ENCODE measurements around the gene XKR3. TPM values are rescaled to one million over a fixed set of nuclear protein-coding genes. Genes with fewer than 3 reads are reported as not detected.
"Not testable (repeated sequence)": the region's sequence is repeated elsewhere in the genome, so short reads cannot be mapped to it uniquely, and the experiment has no call there.

XKR3 gene
- not detected for total RNA-seq
- under 1 TPM in 1 of 8 donors, not detected in 7; 0.12 TPM for polyA plus RNA-seq (ENCODE audit: insufficient read depth in 1 of 8, insufficient read length in 8 of 8, low replicate concordance in 1 of 8)
- long read RNA-seq, donor 1: 0 reads
- long read RNA-seq, donor 2: 0 reads
- long read RNA-seq, donor 3: 0 reads
- long read RNA-seq, donor 4: 0 reads
- long read RNA-seq, donor 5: 0 reads
- long read RNA-seq, donor 6: 0 reads
- long read RNA-seq, donor 7: 0 reads
- long read RNA-seq, donor 8: 0 reads
- long read RNA-seq, donor 9: 0 reads
- long read RNA-seq, donor 10: 0 reads
- long read RNA-seq, donor 11: 0 reads

GRCh38 chr22:16824716-16825687, at the start of gene XKR3:
Gene XKR3 (minus strand): TSS chr22:16825411. CDS start chr22:16808073, 17,338 bp downstream.
- no peaks in the 10 kb centered on the region for H3K36me3 ChIP-seq (ENCODE audit: control insufficient read depth, insufficient read depth, low read length)
- DNase-seq: peak; percentile 18
- H3K27ac ChIP-seq (ENCODE audit: low read length): no peak within 1 kb of the TSS
- H3K4me3 ChIP-seq (ENCODE audit: low read length): no peak within 1 kb of the TSS
- WGBS (ENCODE audit: insufficient coverage): 52% methylated on average over 4 of the region's 9 CpGs
- H3K27me3 ChIP-seq (ENCODE audit: control insufficient read depth, insufficient read depth, low read length): no peaks in the 10 kb centered on the region
- no peaks in the 10 kb centered on the region for H3K9me3 ChIP-seq (replicated peaks; ENCODE audit: control insufficient read depth, low read depth, low read length)
- no peaks in the 10 kb centered on the region for H3K4me1 ChIP-seq (ENCODE audit: control insufficient read depth, insufficient read depth, low read length)

- not testable (repeated sequence) for H3K4me1 ChIP-seq (ENCODE audit: control insufficient read depth, insufficient read depth, low read length); H3K27me3 ChIP-seq (ENCODE audit: control insufficient read depth, insufficient read depth, low read length); H3K9me3 ChIP-seq (replicated peaks; ENCODE audit: control insufficient read depth, low read depth, low read length); H3K36me3 ChIP-seq (ENCODE audit: control insufficient read depth, insufficient read depth, low read length); H3K4me3 ChIP-seq (ENCODE audit: low read length); DNase-seq; H3K27ac ChIP-seq (ENCODE audit: low read length)
- 100% methylated on average over 2 of the region's 6 CpGs for WGBS (ENCODE audit: insufficient coverage)
Observed at GRCh38 chr22:16869640-16870039, 44.4 kb upstream of the XKR3 start.

GRCh38 chr22:16866167-16866566, 41.0 kb upstream of the XKR3 start:
- H3K27me3 ChIP-seq (ENCODE audit: control insufficient read depth, insufficient read depth, low read length): no peaks in the 10 kb centered on the region
- DNase-seq: no peak
- H3K27ac ChIP-seq (ENCODE audit: low read length): no peak overlapping the region
- no peak overlapping the region for H3K4me3 ChIP-seq (ENCODE audit: low read length)
- WGBS (ENCODE audit: insufficient coverage): 67% methylated on average over 3 of the region's 3 CpGs
- H3K36me3 ChIP-seq (ENCODE audit: control insufficient read depth, insufficient read depth, low read length): no peaks in the 10 kb centered on the region
- no peaks in the 10 kb centered on the region for H3K4me1 ChIP-seq (ENCODE audit: control insufficient read depth, insufficient read depth, low read length)
- no peaks in the 10 kb centered on the region for H3K9me3 ChIP-seq (replicated peaks; ENCODE audit: control insufficient read depth, low read depth, low read length)

- DNase-seq; H3K36me3 ChIP-seq (ENCODE audit: control insufficient read depth, insufficient read depth, low read length); H3K4me3 ChIP-seq (ENCODE audit: low read length); H3K27me3 ChIP-seq (ENCODE audit: control insufficient read depth, insufficient read depth, low read length); H3K27ac ChIP-seq (ENCODE audit: low read length); H3K9me3 ChIP-seq (replicated peaks; ENCODE audit: control insufficient read depth, low read depth, low read length); H3K4me1 ChIP-seq (ENCODE audit: control insufficient read depth, insufficient read depth, low read length): not testable (repeated sequence)
- 100% methylated on average over 6 of the region's 9 CpGs for WGBS (ENCODE audit: insufficient coverage)
Observed at GRCh38 chr22:16856851-16857250, 31.6 kb upstream of the XKR3 start.

- no peak overlapping the region for H3K4me3 ChIP-seq (ENCODE audit: low read length)
- H3K27ac ChIP-seq (ENCODE audit: low read length): no peak overlapping the region
- H3K27me3 ChIP-seq (ENCODE audit: control insufficient read depth, insufficient read depth, low read length): no peaks in the 10 kb centered on the region
- no peak for DNase-seq
- no peaks in the 10 kb centered on the region for H3K4me1 ChIP-seq (ENCODE audit: control insufficient read depth, insufficient read depth, low read length)
- no peaks in the 10 kb centered on the region for H3K9me3 ChIP-seq (replicated peaks; ENCODE audit: control insufficient read depth, low read depth, low read length)
- H3K36me3 ChIP-seq (ENCODE audit: control insufficient read depth, insufficient read depth, low read length): no peaks in the 10 kb centered on the region
Observed at GRCh38 chr22:16854631-16855030, 29.4 kb upstream of the XKR3 start.

- not testable (repeated sequence) for H3K36me3 ChIP-seq (ENCODE audit: control insufficient read depth, insufficient read depth, low read length); H3K4me1 ChIP-seq (ENCODE audit: control insufficient read depth, insufficient read depth, low read length); H3K9me3 ChIP-seq (replicated peaks; ENCODE audit: control insufficient read depth, low read depth, low read length); H3K4me3 ChIP-seq (ENCODE audit: low read length); H3K27me3 ChIP-seq (ENCODE audit: control insufficient read depth, insufficient read depth, low read length); H3K27ac ChIP-seq (ENCODE audit: low read length); DNase-seq
- WGBS (ENCODE audit: insufficient coverage): no CpG with 5 or more reads among the region's 1 CpG
Observed at GRCh38 chr22:16851268-16851996, 26.2 kb upstream of the XKR3 start.

- no peaks in the 10 kb centered on the region for H3K4me1 ChIP-seq (ENCODE audit: control insufficient read depth, insufficient read depth, low read length)
- H3K36me3 ChIP-seq (ENCODE audit: control insufficient read depth, insufficient read depth, low read length): no peaks in the 10 kb centered on the region
- peaks cover 4% of the 10 kb centered on the region for H3K9me3 ChIP-seq (replicated peaks; ENCODE audit: control insufficient read depth, low read depth, low read length)
- no peak overlapping the region for H3K27ac ChIP-seq (ENCODE audit: low read length)
- DNase-seq: no peak
- no CpG with 5 or more reads among the region's 1 CpG for WGBS (ENCODE audit: insufficient coverage)
- H3K27me3 ChIP-seq (ENCODE audit: control insufficient read depth, insufficient read depth, low read length): no peaks in the 10 kb centered on the region
- no peak overlapping the region for H3K4me3 ChIP-seq (ENCODE audit: low read length)
Observed at GRCh38 chr22:16847271-16847670, 22.1 kb upstream of the XKR3 start.

- no peaks in the 10 kb centered on the region for H3K36me3 ChIP-seq (ENCODE audit: control insufficient read depth, insufficient read depth, low read length)
- H3K4me3 ChIP-seq (ENCODE audit: low read length): no peak overlapping the region
- DNase-seq: no peak
- WGBS (ENCODE audit: insufficient coverage): 79% methylated on average over 7 of the region's 7 CpGs
- H3K27ac ChIP-seq (ENCODE audit: low read length): no peak overlapping the region
- no peaks in the 10 kb centered on the region for H3K4me1 ChIP-seq (ENCODE audit: control insufficient read depth, insufficient read depth, low read length)
- H3K27me3 ChIP-seq (ENCODE audit: control insufficient read depth, insufficient read depth, low read length): no peaks in the 10 kb centered on the region
- peaks cover 4% of the 10 kb centered on the region for H3K9me3 ChIP-seq (replicated peaks; ENCODE audit: control insufficient read depth, low read depth, low read length)
Observed at GRCh38 chr22:16845881-16846280, 20.7 kb upstream of the XKR3 start.

- Histone ChIP-seq H3K27me3 (ENCODE audit: control insufficient read depth, insufficient read depth, low read length) (no peaks in the 10 kb centered on the region), H3K4me1 (ENCODE audit: control insufficient read depth, insufficient read depth, low read length) (no peaks in the 10 kb centered on the region), H3K27ac (ENCODE audit: low read length) (no peak overlapping the region), H3K36me3 (ENCODE audit: control insufficient read depth, insufficient read depth, low read length) (no peaks in the 10 kb centered on the region), H3K4me3 (ENCODE audit: low read length) (no peak overlapping the region), H3K9me3 (replicated peaks; ENCODE audit: control insufficient read depth, low read depth, low read length) (peaks cover 4% of the 10 kb centered on the region)
- DNase-seq: no peak
- WGBS (ENCODE audit: insufficient coverage): 93% methylated on average over 3 of the region's 7 CpGs
Observed at GRCh38 chr22:16845465-16845864, 20.3 kb upstream of the XKR3 start.

- DNase-seq: no peak
- no peak overlapping the region for H3K27ac ChIP-seq (ENCODE audit: low read length)
- 88% methylated on average over 7 of the region's 7 CpGs for WGBS (ENCODE audit: insufficient coverage)
- H3K4me1 ChIP-seq (ENCODE audit: control insufficient read depth, insufficient read depth, low read length): no peaks in the 10 kb centered on the region
- no peaks in the 10 kb centered on the region for H3K36me3 ChIP-seq (ENCODE audit: control insufficient read depth, insufficient read depth, low read length)
- H3K9me3 ChIP-seq (replicated peaks; ENCODE audit: control insufficient read depth, low read depth, low read length): peaks cover 4% of the 10 kb centered on the region
- no peak overlapping the region for H3K4me3 ChIP-seq (ENCODE audit: low read length)
- no peaks in the 10 kb centered on the region for H3K27me3 ChIP-seq (ENCODE audit: control insufficient read depth, insufficient read depth, low read length)
Observed at GRCh38 chr22:16844529-16844928, 19.3 kb upstream of the XKR3 start.
